Measurements from ENCODE around the gene RNF7. TPM values are rescaled to one million over a fixed set of nuclear protein-coding genes. Genes with fewer than 3 reads are reported as not detected.
"Not testable (repeated sequence)": the region's sequence is repeated elsewhere in the genome, so short reads cannot be mapped to it uniquely, and the experiment has no call there.

Gene RNF7
- total RNA-seq: 48.1 and 52.2 TPM in 2 replicates

DNA sequence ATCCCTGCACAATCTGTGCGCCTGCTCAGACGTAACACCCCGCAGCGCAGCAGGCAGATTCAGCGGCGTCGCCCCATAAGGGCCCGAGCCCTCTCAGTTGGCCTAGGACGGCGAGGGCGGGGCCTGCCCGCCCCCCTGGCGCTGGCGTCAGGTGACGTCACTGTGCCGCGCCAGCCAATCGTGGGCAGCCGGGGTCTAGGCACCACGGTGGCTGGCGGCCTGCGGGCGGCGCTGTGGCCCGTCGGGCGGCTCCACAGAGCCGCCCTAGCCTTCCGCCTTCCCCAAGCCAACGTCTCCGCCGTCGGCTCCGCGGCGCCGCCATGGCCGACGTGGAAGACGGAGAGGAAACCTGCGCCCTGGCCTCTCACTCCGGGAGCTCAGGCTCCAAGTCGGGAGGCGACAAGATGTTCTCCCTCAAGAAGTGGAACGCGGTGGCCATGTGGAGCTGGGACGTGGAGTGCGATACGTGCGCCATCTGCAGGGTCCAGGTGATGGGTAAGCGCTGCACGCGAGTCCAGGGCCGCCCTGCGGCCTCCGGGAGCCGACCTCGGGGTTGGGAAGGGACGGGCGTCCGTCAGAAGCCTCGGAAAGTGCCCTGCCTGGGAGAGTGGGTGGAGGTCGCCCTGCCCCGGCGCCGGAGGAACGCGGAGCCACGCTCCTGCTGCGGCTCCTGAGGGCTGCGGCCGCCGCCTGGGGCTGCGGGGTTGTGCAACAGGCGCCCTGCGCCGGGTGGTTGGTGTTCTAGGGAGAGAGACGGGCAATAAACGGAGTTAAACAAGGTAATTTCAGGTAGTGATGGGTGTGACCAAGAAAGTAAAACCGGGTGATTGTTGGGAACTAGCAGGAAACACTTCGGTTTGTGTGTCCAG is at the start of gene RNF7:
Gene RNF7, plus strand, starts transcription at position 277 of the 869 bp plus-strand sequence. Its CDS starts 44 bp downstream, at position 321.
- peak within 1 kb of the TSS; percentile 93 for H3K27ac ChIP-seq (ENCODE audit: low read depth, low read length)
- H3K4me1 ChIP-seq (ENCODE audit: insufficient read depth, low read length): peaks cover 20% of the 10 kb centered on the region
- peaks cover 18% of the 10 kb centered on the region for H4K20me1 ChIP-seq (ENCODE audit: insufficient read depth, low read length)
- H2AFZ ChIP-seq (ENCODE audit: low read length): peak within 1 kb of the TSS; percentile 98
- no peaks in the 10 kb centered on the region for H3K27me3 ChIP-seq (ENCODE audit: insufficient read depth, low read length)
- TF ChIP-seq CTCF (IDR thresholded peaks at IDR 0.05; ENCODE audit: extremely low read depth, low read depth, low read length): peak; percentile 83
- peaks cover 9% of the 10 kb centered on the region for H3K36me3 ChIP-seq (ENCODE audit: insufficient read depth, low read length)
- H3K9me3 ChIP-seq (ENCODE audit: low read depth, low read length): no peaks in the 10 kb centered on the region
- peak within 1 kb of the TSS; percentile 85 for H3K4me2 ChIP-seq (ENCODE audit: insufficient read depth, low read length)
- peak; percentile 98 for DNase-seq (ENCODE audit: insufficient read length, low spot score, missing footprints)
- peak within 1 kb of the TSS; percentile 93 for H3K4me3 ChIP-seq (ENCODE audit: insufficient read depth, low read length)
- peaks cover 50% of the 10 kb centered on the region for H3K79me2 ChIP-seq (ENCODE audit: insufficient read depth, low read length)

DNA sequence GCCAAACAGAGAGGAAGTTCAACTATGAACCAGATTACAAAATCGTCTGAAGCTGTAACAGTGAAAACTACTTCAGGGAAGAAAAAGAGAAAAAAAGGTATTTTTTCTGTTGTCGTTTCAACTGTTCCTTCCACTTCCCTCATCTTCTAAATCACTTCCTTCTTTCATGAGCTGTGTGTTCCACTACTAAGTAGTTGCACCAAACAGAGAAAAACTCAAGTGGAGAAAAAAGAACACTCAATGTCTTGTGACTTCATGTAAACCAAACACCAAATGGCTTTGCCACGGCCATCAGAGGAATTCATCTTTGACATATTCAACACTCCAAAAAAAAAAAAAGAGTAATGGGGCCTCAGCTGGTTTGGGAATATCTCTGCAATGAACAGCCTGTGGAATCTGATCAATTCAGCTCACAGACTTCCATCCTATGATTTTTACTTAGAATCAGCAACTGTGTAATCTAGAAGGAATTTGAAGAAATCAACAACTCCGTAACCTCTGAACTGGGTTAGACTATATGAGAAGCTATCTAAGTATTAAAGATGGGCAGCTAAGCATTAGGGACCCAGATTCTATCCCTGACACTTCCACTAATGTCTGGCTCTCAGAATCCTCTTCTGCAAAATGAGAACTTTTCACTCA is 47.5 kb upstream of the RNF7 start:
- DNase-seq (ENCODE audit: insufficient read length, low spot score, missing footprints): no peak
- H3K36me3 ChIP-seq (ENCODE audit: insufficient read depth, low read length): no peaks in the 10 kb centered on the region
- peaks cover 7% of the 10 kb centered on the region for H3K27me3 ChIP-seq (ENCODE audit: insufficient read depth, low read length)
- H3K27ac ChIP-seq (ENCODE audit: low read depth, low read length): no peak overlapping the region
- peak overlapping the region; percentile 41 for H2AFZ ChIP-seq (ENCODE audit: low read length)
- peaks cover 12% of the 10 kb centered on the region for H3K4me1 ChIP-seq (ENCODE audit: insufficient read depth, low read length)
- H3K4me2 ChIP-seq (ENCODE audit: insufficient read depth, low read length): no peak overlapping the region
- TF ChIP-seq CTCF (IDR thresholded peaks at IDR 0.05; ENCODE audit: extremely low read depth, low read depth, low read length): no peak
- H3K9me3 ChIP-seq (ENCODE audit: low read depth, low read length): no peaks in the 10 kb centered on the region
- no peaks in the 10 kb centered on the region for H4K20me1 ChIP-seq (ENCODE audit: insufficient read depth, low read length)
- H3K4me3 ChIP-seq (ENCODE audit: insufficient read depth, low read length): no peak overlapping the region
- H3K79me2 ChIP-seq (ENCODE audit: insufficient read depth, low read length): no peaks in the 10 kb centered on the region

DNA sequence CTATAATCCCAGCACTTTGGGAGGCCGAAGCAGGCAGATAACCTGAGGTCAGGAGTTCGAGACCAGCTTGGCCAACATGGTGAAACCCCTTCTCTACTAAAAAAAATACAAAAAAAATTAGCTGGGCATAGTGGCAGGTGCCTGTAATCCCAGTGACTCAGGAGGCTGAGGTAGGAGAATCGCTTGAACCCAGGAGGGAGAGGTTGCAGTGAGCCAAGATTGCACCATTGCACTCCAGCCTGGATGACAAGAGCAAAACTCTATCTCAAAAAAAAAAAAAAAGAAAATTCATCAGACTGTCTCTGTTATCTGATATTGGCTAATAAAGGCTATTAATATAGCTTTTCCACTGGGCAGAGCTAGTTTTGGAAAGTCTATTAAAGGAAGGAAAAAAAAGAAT is 46.6 kb upstream of the RNF7 start:
- H3K27ac ChIP-seq (ENCODE audit: low read depth, low read length); H3K4me2 ChIP-seq (ENCODE audit: insufficient read depth, low read length); H3K79me2 ChIP-seq (ENCODE audit: insufficient read depth, low read length); H3K27me3 ChIP-seq (ENCODE audit: insufficient read depth, low read length); DNase-seq (ENCODE audit: insufficient read length, low spot score, missing footprints); H3K9me3 ChIP-seq (ENCODE audit: low read depth, low read length); H2AFZ ChIP-seq (ENCODE audit: low read length); H3K36me3 ChIP-seq (ENCODE audit: insufficient read depth, low read length); H3K4me1 ChIP-seq (ENCODE audit: insufficient read depth, low read length); H3K4me3 ChIP-seq (ENCODE audit: insufficient read depth, low read length); H4K20me1 ChIP-seq (ENCODE audit: insufficient read depth, low read length): not testable (repeated sequence)

GRCh38 chr3:141692973-141693372 is 45.1 kb upstream of the RNF7 start:
- H3K27me3 ChIP-seq (ENCODE audit: insufficient read depth, low read length): peaks cover 21% of the 10 kb centered on the region
- H3K4me2 ChIP-seq (ENCODE audit: insufficient read depth, low read length); H2AFZ ChIP-seq (ENCODE audit: low read length); H4K20me1 ChIP-seq (ENCODE audit: insufficient read depth, low read length); H3K36me3 ChIP-seq (ENCODE audit: insufficient read depth, low read length); H3K9me3 ChIP-seq (ENCODE audit: low read depth, low read length); H3K4me3 ChIP-seq (ENCODE audit: insufficient read depth, low read length); H3K79me2 ChIP-seq (ENCODE audit: insufficient read depth, low read length); DNase-seq (ENCODE audit: insufficient read length, low spot score, missing footprints); H3K27ac ChIP-seq (ENCODE audit: low read depth, low read length); H3K4me1 ChIP-seq (ENCODE audit: insufficient read depth, low read length): not testable (repeated sequence)

All from osteoblast (primary cell).